HepG2 (cell line): ENCODE results near the gene FAM120AOS. TPM values are rescaled to one million over a fixed set of nuclear protein-coding genes. Genes with fewer than 3 reads are reported as not detected.

Source experiments
- ATAC-seq: fragments of 200-7000 bp; cut with Tn5 transposase; 3 replicates; pipeline ENCODE4 v1.9.1; 2020; ENCODE audit warnings: mild to moderate bottlenecking, moderate library complexity
- BruUV-seq: library from RNA; stranded (reverse); fragments of 400-500 nt; replicated peaks from 2 replicates; lab custom pipeline; 2021; lab: Mats Ljungman, UMichigan
- CTCF ChIA-PET: fragments of 300-600 bp; formaldehyde crosslinking; extraction: SDS; loops from one replicate; lab custom pipeline; 2021; ENCODE audit warnings: low total read pairs, inconsistent platforms, low intra/inter-chr PET ratio; lab: Yijun Ruan, JAX
- POLR2A ChIA-PET: fragments of 350-600 bp; sonication (Branson Sonifier 250); formaldehyde crosslinking; loops from one replicate; lab custom pipeline; 2020; ENCODE audit warnings: antibody characterized with exemption, inconsistent platforms; lab: Yijun Ruan, JAX
- DNase-seq: peaks from one replicate; pipeline ENCODE4 v3.0.0-alpha.2; 2015; ENCODE audit warnings: low spot score
- FAIRE-seq: peaks from 3 replicates; lab custom pipeline; 2011; peaks lifted over from hg19 to GRCh38; lab: Jason Lieb, UNC
- H2AFZ ChIP-seq: one replicate; pipeline ENCODE4 v1.6.1; 2011; ENCODE audit warnings: low read length, inconsistent platforms
- H3K27ac ChIP-seq: fragments of 300-600 bp; 3 replicates; pipeline ENCODE4 v1.8.0; 2011; ENCODE audit warnings: mixed run types, mild to moderate bottlenecking, mixed read lengths, low read length, inconsistent platforms; ENCODE audit not compliant: insufficient read depth; ENCODE audit errors: extremely low read length
- H3K27me3 ChIP-seq, 2 experiments: fragments of 200-600 bp in 1 of 2; 2 replicates in 1 of 2; 3 replicates in 1 of 2; pipeline versions ENCODE4 v1.6.0 to v1.8.0; 2011; ENCODE audit warnings: low read length in 2 of 2, mild to moderate bottlenecking in 2 of 2, moderate library complexity in 2 of 2, inconsistent platforms in 1 of 2; ENCODE audit not compliant: insufficient read depth in 2 of 2, control insufficient read depth in 1 of 2
- H3K36me3 ChIP-seq, 2 experiments: fragments of 200-600 bp in 1 of 2; replicated peaks in 1 of 2; 2 replicates in 1 of 2; 3 replicates in 1 of 2; pipeline versions ENCODE4 v1.5.1 to v1.8.0; 2011; ENCODE audit warnings: low read length in 2 of 2, inconsistent platforms in 1 of 2; ENCODE audit not compliant: insufficient read depth in 2 of 2, control insufficient read depth in 1 of 2
- H3K4me1 ChIP-seq: 2 replicates; pipeline ENCODE4 v1.5.1; 2012; ENCODE audit warnings: low read length, inconsistent platforms; ENCODE audit not compliant: insufficient read depth
- H3K4me2 ChIP-seq: 2 replicates; pipeline ENCODE4 v1.6.0; 2011; ENCODE audit warnings: low read depth, low read length, inconsistent platforms
- H3K4me3 ChIP-seq, 3 experiments: fragments of 200-600 bp in 1 of 3; sonication (generic), shearing (Covaris generic) in 1 of 3; replicated peaks in 1 of 3; 2 replicates each; pipeline ENCODE4 v1.5.1; 2011 to 2016; ENCODE audit warnings: low read length in 3 of 3, inconsistent platforms in 2 of 3, low read depth in 2 of 3, mild to moderate bottlenecking in 2 of 3, control low read depth in 1 of 3, mixed read lengths in 1 of 3; ENCODE audit not compliant: insufficient read depth in 1 of 3
- H3K79me2 ChIP-seq: one replicate; pipeline ENCODE4 v1.6.1; 2011; ENCODE audit warnings: low read length, inconsistent platforms; ENCODE audit not compliant: insufficient read depth
- H3K9ac ChIP-seq: 2 replicates; pipeline ENCODE4 v1.6.0; 2011; ENCODE audit warnings: mild to moderate bottlenecking, low read depth, low read length, inconsistent platforms; ENCODE audit not compliant: insufficient read depth
- H3K9me3 ChIP-seq: 2 replicates; pipeline ENCODE4 v1.5.1; 2012; ENCODE audit warnings: mild to moderate bottlenecking, low read length
- H4K20me1 ChIP-seq: 2 replicates; pipeline ENCODE4 v1.6.0; 2011; ENCODE audit warnings: inconsistent platforms, mild to moderate bottlenecking, low read length, moderate library complexity; ENCODE audit not compliant: insufficient read depth
- CAMTA2 ChIP-seq: sonication (generic); formaldehyde crosslinking; IDR thresholded peaks from 2 replicates; pipeline ENCODE4 v1.4.0; 2020; ENCODE audit warnings: mild to moderate bottlenecking, missing genetic modification reagents, borderline replicate concordance
- KDM6A ChIP-seq: IDR thresholded peaks from 2 replicates; pipeline ENCODE4 v1.6.1; 2016; ENCODE audit warnings: low read depth
- MXI1 ChIP-seq: IDR thresholded peaks from 3 replicates; pipeline ENCODE4 v1.6.1; 2012; ENCODE audit warnings: low read depth, low read length, inconsistent platforms, borderline replicate concordance
- NFKB2 ChIP-seq: sonication (generic); formaldehyde crosslinking; IDR thresholded peaks from 2 replicates; pipeline ENCODE4 v1.4.0; 2020; ENCODE audit warnings: missing genetic modification reagents, borderline replicate concordance
- PPARG ChIP-seq: conservative IDR thresholded peaks from 2 replicates; pipeline ENCODE4 v1.6.1; 2016; ENCODE audit warnings: missing biosample characterization, missing genetic modification reagents
- RFXAP ChIP-seq: sonication (generic); formaldehyde crosslinking; IDR thresholded peaks from 2 replicates; pipeline ENCODE4 v1.4.0; 2020; ENCODE audit warnings: missing genetic modification reagents, borderline replicate concordance
- SIN3B ChIP-seq: fragments of 150-350 bp; IDR thresholded peaks from 2 replicates; pipeline ENCODE4 v1.6.1; 2014; ENCODE audit warnings: low read length
- SP2 ChIP-seq: sonication (generic); formaldehyde crosslinking; IDR thresholded peaks from 2 replicates; pipeline ENCODE4 v1.5.1; 2020; ENCODE audit warnings: mild to moderate bottlenecking, missing genetic modification reagents
- SYNCRIP ChIP-seq: fragments of 200-400 bp; formaldehyde crosslinking; IDR thresholded peaks from 2 replicates; pipeline ENCODE4 v1.6.1; 2018; ENCODE audit warnings: mild to moderate bottlenecking, low read depth, low read length; ENCODE audit not compliant: insufficient read depth
- ZFP82 ChIP-seq: sonication (generic); formaldehyde crosslinking; IDR thresholded peaks from 2 replicates; pipeline ENCODE4 v1.5.1; 2020; ENCODE audit warnings: mild to moderate bottlenecking, missing genetic modification reagents, borderline replicate concordance
- ZNF772 ChIP-seq: sonication (generic); formaldehyde crosslinking; IDR thresholded peaks from 2 replicates; pipeline ENCODE4 v1.5.0; 2020; ENCODE audit warnings: mild to moderate bottlenecking, missing genetic modification reagents
- ZNF792 ChIP-seq: IDR thresholded peaks from 2 replicates; pipeline ENCODE4 v1.6.1; 2016
- WGBS: methylation state at CpG from one replicate; pipeline ENCODE4 v1.1.6; 2017; ENCODE audit warnings: low lambda C conversion rate; 5-methylcytosine and 5-hydroxymethylcytosine counted together
- in situ Hi-C: cut with HindIII; loops from 2 replicates; pipeline ENCODE4 v1.10.0; 2017; ENCODE audit warnings: low pct_unique_long_range_greater_than_20kb; ENCODE audit not compliant: extremely low pct_ligation_motif_present
- intact Hi-C: fragments of 100-400 bp; cut with micrococcal nuclease; formaldehyde crosslinking; loops from one replicate; pipeline ENCODE4 v1.10.0; 2022; ENCODE audit not compliant: unreplicated experiment
- polyA plus RNA-seq, 8 experiments: library from polyadenylated mRNA; depleted of rRNA in 3 of 8; stranded (reverse) in 7 of 8; unstranded in 1 of 8; fragments of >200 nt; fragmentation: Illumina TruSeq in 4 of 8; extraction: Trizol in 4 of 8; gene quantifications; 2 replicates each; pipeline versions ENCODE4 v1.2.1 to v1.2.3, GENCODE V29; 2011 to 2016; ENCODE audit warnings: low read depth in 4 of 8, missing spikeins in 1 of 8, mixed read lengths in 1 of 8; ENCODE audit not compliant: insufficient read depth in 1 of 8
- total RNA-seq, 5 experiments: library from RNA; depleted of rRNA; stranded (reverse); fragments of >200 nt; fragmentation: Illumina TruSeq; extraction: Trizol; gene quantifications; 2 replicates each; pipeline ENCODE4 v1.2.3, GENCODE V29; 2016; ENCODE audit warnings: low read depth in 1 of 5
- TF ChIP-seq, protein P1 (sequence below): sonication (generic); formaldehyde crosslinking; IDR thresholded peaks from 2 replicates; pipeline ENCODE4 v1.4.0; 2020; ENCODE audit warnings: missing genetic modification reagents, borderline replicate concordance
- TF ChIP-seq, protein P2 (sequence below): IDR thresholded peaks from 2 replicates; pipeline ENCODE4 v1.6.1; 2012; ENCODE audit warnings: inconsistent platforms
- TF ChIP-seq, protein P3 (sequence below): sonication (generic); formaldehyde crosslinking; IDR thresholded peaks from 2 replicates; pipeline ENCODE4 v1.9.0; 2021; ENCODE audit warnings: mild to moderate bottlenecking, missing genetic modification reagents

FAM120AOS gene
- total and polyA plus RNA-seq, 2 of the 13 experiments (the other 11 are each of a cell fraction or from before 2014, with no cell fraction given): 28.2 to 34.6 TPM

DNA sequence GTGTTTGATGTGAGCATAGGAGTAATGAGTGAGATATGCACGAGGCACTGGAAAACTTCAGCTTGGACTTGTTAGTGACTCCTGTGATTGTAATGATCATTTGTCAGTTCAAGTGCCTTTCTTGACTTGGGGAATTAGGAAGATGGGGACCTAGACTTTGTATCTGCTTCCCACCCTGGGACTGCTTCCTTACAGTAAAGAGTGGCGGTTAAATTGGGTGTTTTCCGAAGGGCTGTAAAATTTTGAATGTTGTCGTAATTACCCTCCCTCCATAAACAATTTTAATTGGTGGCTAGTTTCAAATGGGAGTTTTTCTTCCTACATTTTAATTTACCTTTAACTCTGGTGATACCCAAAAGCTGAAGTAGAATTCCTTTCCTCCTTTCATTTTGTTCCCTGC lies 23.5 kb upstream of the FAM120AOS start:
- Histone ChIP-seq H3K4me2 (no peak overlapping the region), H2AFZ (no peak overlapping the region), H4K20me1 (no peaks in the 10 kb centered on the region; the same call in 1 of the 2 replicates), H3K79me2 (peaks cover 42% of the 10 kb centered on the region), H3K4me3 (no peak overlapping the region), H3K27me3 (no peaks in the 10 kb centered on the region), H3K9me3 (no peaks in the 10 kb centered on the region), H3K27ac (no peak overlapping the region), H3K4me1 (no peaks in the 10 kb centered on the region), H3K36me3 (peaks cover 8 to 51% of the 10 kb centered on the region in 2 experiments), H3K9ac (no peak overlapping the region)
- intact Hi-C loops (loop anchor here (5.0 kb wide), 1 partner anchor 70 kb away; no protein-coding TSS in a partner anchor), in situ Hi-C loops (no loop called here)
- FAIRE-seq (no peak), DNase-seq (no peak), ATAC-seq (no peak)
- WGBS: 95% methylated on average over 4 of the region's 4 CpGs
- no peak for TF ChIP-seq SIN3B
- TF ChIP-seq SP2 (CRISPR knock-in tag): no peak
- TF ChIP-seq ZNF792 (CRISPR knock-in tag): no peak
- no peak for TF ChIP-seq ZFP82 (CRISPR knock-in tag)
- no peak for TF ChIP-seq MXI1
- no peak for TF ChIP-seq RFXAP (CRISPR knock-in tag)
- no peak for TF ChIP-seq ZNF772 (CRISPR knock-in tag)
- TF ChIP-seq SYNCRIP: no peak
- TF ChIP-seq, protein P1, sequence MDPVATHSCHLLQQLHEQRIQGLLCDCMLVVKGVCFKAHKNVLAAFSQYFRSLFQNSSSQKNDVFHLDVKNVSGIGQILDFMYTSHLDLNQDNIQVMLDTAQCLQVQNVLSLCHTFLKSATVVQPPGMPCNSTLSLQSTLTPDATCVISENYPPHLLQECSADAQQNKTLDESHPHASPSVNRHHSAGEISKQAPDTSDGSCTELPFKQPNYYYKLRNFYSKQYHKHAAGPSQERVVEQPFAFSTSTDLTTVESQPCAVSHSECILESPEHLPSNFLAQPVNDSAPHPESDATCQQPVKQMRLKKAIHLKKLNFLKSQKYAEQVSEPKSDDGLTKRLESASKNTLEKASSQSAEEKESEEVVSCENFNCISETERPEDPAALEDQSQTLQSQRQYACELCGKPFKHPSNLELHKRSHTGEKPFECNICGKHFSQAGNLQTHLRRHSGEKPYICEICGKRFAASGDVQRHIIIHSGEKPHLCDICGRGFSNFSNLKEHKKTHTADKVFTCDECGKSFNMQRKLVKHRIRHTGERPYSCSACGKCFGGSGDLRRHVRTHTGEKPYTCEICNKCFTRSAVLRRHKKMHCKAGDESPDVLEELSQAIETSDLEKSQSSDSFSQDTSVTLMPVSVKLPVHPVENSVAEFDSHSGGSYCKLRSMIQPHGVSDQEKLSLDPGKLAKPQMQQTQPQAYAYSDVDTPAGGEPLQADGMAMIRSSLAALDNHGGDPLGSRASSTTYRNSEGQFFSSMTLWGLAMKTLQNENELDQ: no peak
- TF ChIP-seq, protein P2, sequence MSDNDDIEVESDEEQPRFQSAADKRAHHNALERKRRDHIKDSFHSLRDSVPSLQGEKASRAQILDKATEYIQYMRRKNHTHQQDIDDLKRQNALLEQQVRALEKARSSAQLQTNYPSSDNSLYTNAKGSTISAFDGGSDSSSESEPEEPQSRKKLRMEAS: no peak
- TF ChIP-seq, protein P3, sequence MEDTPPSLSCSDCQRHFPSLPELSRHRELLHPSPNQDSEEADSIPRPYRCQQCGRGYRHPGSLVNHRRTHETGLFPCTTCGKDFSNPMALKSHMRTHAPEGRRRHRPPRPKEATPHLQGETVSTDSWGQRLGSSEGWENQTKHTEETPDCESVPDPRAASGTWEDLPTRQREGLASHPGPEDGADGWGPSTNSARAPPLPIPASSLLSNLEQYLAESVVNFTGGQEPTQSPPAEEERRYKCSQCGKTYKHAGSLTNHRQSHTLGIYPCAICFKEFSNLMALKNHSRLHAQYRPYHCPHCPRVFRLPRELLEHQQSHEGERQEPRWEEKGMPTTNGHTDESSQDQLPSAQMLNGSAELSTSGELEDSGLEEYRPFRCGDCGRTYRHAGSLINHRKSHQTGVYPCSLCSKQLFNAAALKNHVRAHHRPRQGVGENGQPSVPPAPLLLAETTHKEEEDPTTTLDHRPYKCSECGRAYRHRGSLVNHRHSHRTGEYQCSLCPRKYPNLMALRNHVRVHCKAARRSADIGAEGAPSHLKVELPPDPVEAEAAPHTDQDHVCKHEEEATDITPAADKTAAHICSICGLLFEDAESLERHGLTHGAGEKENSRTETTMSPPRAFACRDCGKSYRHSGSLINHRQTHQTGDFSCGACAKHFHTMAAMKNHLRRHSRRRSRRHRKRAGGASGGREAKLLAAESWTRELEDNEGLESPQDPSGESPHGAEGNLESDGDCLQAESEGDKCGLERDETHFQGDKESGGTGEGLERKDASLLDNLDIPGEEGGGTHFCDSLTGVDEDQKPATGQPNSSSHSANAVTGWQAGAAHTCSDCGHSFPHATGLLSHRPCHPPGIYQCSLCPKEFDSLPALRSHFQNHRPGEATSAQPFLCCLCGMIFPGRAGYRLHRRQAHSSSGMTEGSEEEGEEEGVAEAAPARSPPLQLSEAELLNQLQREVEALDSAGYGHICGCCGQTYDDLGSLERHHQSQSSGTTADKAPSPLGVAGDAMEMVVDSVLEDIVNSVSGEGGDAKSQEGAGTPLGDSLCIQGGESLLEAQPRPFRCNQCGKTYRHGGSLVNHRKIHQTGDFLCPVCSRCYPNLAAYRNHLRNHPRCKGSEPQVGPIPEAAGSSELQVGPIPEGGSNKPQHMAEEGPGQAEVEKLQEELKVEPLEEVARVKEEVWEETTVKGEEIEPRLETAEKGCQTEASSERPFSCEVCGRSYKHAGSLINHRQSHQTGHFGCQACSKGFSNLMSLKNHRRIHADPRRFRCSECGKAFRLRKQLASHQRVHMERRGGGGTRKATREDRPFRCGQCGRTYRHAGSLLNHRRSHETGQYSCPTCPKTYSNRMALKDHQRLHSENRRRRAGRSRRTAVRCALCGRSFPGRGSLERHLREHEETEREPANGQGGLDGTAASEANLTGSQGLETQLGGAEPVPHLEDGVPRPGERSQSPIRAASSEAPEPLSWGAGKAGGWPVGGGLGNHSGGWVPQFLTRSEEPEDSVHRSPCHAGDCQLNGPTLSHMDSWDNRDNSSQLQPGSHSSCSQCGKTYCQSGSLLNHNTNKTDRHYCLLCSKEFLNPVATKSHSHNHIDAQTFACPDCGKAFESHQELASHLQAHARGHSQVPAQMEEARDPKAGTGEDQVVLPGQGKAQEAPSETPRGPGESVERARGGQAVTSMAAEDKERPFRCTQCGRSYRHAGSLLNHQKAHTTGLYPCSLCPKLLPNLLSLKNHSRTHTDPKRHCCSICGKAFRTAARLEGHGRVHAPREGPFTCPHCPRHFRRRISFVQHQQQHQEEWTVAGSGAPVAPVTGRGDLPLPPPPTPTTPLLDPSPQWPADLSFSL: no peak
- no peak for TF ChIP-seq KDM6A (CRISPR knock-in tag)
- no peak for TF ChIP-seq NFKB2
- no peak for TF ChIP-seq CAMTA2
- TF ChIP-seq PPARG (CRISPR knock-in tag): no peak
- POLR2A ChIA-PET: interaction anchor here (0.5 kb wide), 1 partner anchor 701 kb away, joined by 3 read pairs; no protein-coding TSS in a partner anchor
- CTCF ChIA-PET: no interaction called here
- BruUV-seq: no TSS peak
